GM23248 (cell line): ENCODE data around the gene IGFBP6.

Experiments
- EZH2 ChIP-seq: fragments of 200-600 bp; sonication (generic); IDR thresholded peaks from 2 replicates; pipeline ENCODE4 v1.6.1; 2018; ENCODE audit warnings: antibody characterized with exemption, mild to moderate bottlenecking; ENCODE audit not compliant: insufficient read depth, poor library complexity, severe bottlenecking
- EZH2phosphoT487 ChIP-seq: fragments of 200-600 bp; sonication (generic); IDR thresholded peaks from 2 replicates; pipeline ENCODE4 v1.6.1; 2018; ENCODE audit warnings: antibody characterized with exemption, moderate library complexity, mild to moderate bottlenecking, low read depth; ENCODE audit not compliant: insufficient read depth

GRCh38 chr12:53090105-53090504, 7.4 kb upstream of the IGFBP6 start:
- TF ChIP-seq EZH2phosphoT487, result no peak
- TF ChIP-seq EZH2, result no peak
